Neuronal stem cell (in vitro differentiated cells): Measurements from ENCODE around the gene SUCLA2.

Source experiments
- DNase-seq: peaks from one replicate; pipeline ENCODE4 v3.0.0-alpha.2; 2013; ENCODE audit warnings: low spot score
- H2AFZ ChIP-seq: one replicate; pipeline ENCODE4 v1.6.1; 2013; ENCODE audit warnings: mild to moderate bottlenecking, low read length, inconsistent platforms
- H2AK5ac ChIP-seq: 2 replicates; pipeline ENCODE4 v1.6.1; 2013; ENCODE audit warnings: low read depth, mild to moderate bottlenecking, inconsistent platforms, low read length, moderate library complexity, mixed read lengths
- H2BK120ac ChIP-seq: 2 replicates; pipeline ENCODE4 v1.6.1; 2013; ENCODE audit warnings: low read depth, mild to moderate bottlenecking, inconsistent platforms, low read length, moderate library complexity, mixed read lengths
- H2BK12ac ChIP-seq: one replicate; pipeline ENCODE4 v1.6.1; 2013; ENCODE audit warnings: low read length, inconsistent platforms
- H2BK15ac ChIP-seq: 2 replicates; pipeline ENCODE4 v1.6.1; 2013; ENCODE audit warnings: mild to moderate bottlenecking, low read length, inconsistent platforms, mixed read lengths
- H2BK5ac ChIP-seq: one replicate; pipeline ENCODE4 v1.6.1; 2013; ENCODE audit warnings: inconsistent platforms, mild to moderate bottlenecking, low read length, moderate library complexity
- H3K14ac ChIP-seq: one replicate; pipeline ENCODE4 v1.6.1; 2013; ENCODE audit warnings: low read length, inconsistent platforms
- H3K18ac ChIP-seq: 2 replicates; pipeline ENCODE4 v1.6.1; 2013; ENCODE audit warnings: low read length, inconsistent platforms
- H3K23ac ChIP-seq: 2 replicates; pipeline ENCODE4 v1.6.1; 2013; ENCODE audit warnings: low read depth, mild to moderate bottlenecking, mixed read lengths, low read length, inconsistent platforms; ENCODE audit not compliant: poor library complexity
- H3K27ac ChIP-seq: replicated peaks from 3 replicates; pipeline ENCODE4 v1.5.1; 2013; ENCODE audit warnings: low read length, inconsistent platforms
- H3K27me3 ChIP-seq, 3 experiments: 2 replicates each; pipeline ENCODE4 v1.6.1; 2013; ENCODE audit warnings: low read length in 3 of 3, mild to moderate bottlenecking in 2 of 3, inconsistent platforms in 1 of 3, low read depth in 1 of 3, mixed read lengths in 1 of 3, moderate library complexity in 1 of 3; ENCODE audit not compliant: control insufficient read depth in 3 of 3, insufficient read depth in 3 of 3
- H3K36me3 ChIP-seq, 2 donors: replicated peaks in 1 of 2; 2 replicates each; pipeline ENCODE4 v1.6.1; 2013; ENCODE audit warnings: low read length in 2 of 2; ENCODE audit not compliant: control insufficient read depth in 2 of 2, insufficient read depth in 2 of 2
- H3K4ac ChIP-seq: 2 replicates; pipeline ENCODE4 v1.6.1; 2013; ENCODE audit warnings: inconsistent platforms, mild to moderate bottlenecking, low read length, moderate library complexity
- H3K4me1 ChIP-seq, 2 donors: 1 replicate in 1 of 2; 2 replicates in 1 of 2; pipeline ENCODE4 v1.6.1; 2013; ENCODE audit warnings: low read length in 2 of 2, low read depth in 1 of 2; ENCODE audit not compliant: control insufficient read depth in 2 of 2, insufficient read depth in 1 of 2
- H3K4me2 ChIP-seq: one replicate; pipeline ENCODE4 v1.6.1; 2013; ENCODE audit warnings: mild to moderate bottlenecking, low read length, inconsistent platforms; ENCODE audit not compliant: insufficient read depth, poor library complexity, severe bottlenecking
- H3K4me3 ChIP-seq, 2 donors: 2 replicates each; pipeline ENCODE4 v1.5.1; 2013; ENCODE audit warnings: low read length in 2 of 2, mild to moderate bottlenecking in 2 of 2, inconsistent platforms in 1 of 2, moderate library complexity in 1 of 2
- H3K79me1 ChIP-seq: one replicate; pipeline ENCODE4 v1.6.1; 2013; ENCODE audit warnings: low read depth, mild to moderate bottlenecking, inconsistent platforms, low read length, moderate library complexity
- H3K9ac ChIP-seq: one replicate; pipeline ENCODE4 v1.6.1; 2013; ENCODE audit warnings: mild to moderate bottlenecking, low read depth, low read length, inconsistent platforms; ENCODE audit not compliant: poor library complexity
- H3K9me3 ChIP-seq, 2 donors: replicated peaks in 1 of 2; 2 replicates each; pipeline versions ENCODE3 to v1.6.1; 2013; ENCODE audit warnings: low read length in 2 of 2, mild to moderate bottlenecking in 2 of 2, inconsistent platforms in 1 of 2, low read depth in 1 of 2, mixed read lengths in 1 of 2, moderate library complexity in 1 of 2; ENCODE audit not compliant: control insufficient read depth in 2 of 2, insufficient read depth in 1 of 2
- H4K8ac ChIP-seq: one replicate; pipeline ENCODE4 v1.6.1; 2013; ENCODE audit warnings: low read depth, mild to moderate bottlenecking, inconsistent platforms, low read length, moderate library complexity
- H4K91ac ChIP-seq: one replicate; pipeline ENCODE4 v1.6.1; 2013; ENCODE audit warnings: low read length, low read depth, mild to moderate bottlenecking, inconsistent platforms; ENCODE audit not compliant: poor library complexity
- WGBS, 2 donors: extraction: QIAGEN DNeasy Blood & Tissue Kit; methylation state at CpG; one replicate each; pipeline ENCODE4 v1.1.7; 2013; ENCODE audit warnings: missing lambda C conversion rate in 2 of 2, mixed read lengths in 1 of 2; ENCODE audit not compliant: insufficient read length in 2 of 2, insufficient replicate concordance in 1 of 2; ENCODE audit errors: extremely low coverage in 2 of 2; 5-methylcytosine and 5-hydroxymethylcytosine counted together

SUCLA2 gene

DNA sequence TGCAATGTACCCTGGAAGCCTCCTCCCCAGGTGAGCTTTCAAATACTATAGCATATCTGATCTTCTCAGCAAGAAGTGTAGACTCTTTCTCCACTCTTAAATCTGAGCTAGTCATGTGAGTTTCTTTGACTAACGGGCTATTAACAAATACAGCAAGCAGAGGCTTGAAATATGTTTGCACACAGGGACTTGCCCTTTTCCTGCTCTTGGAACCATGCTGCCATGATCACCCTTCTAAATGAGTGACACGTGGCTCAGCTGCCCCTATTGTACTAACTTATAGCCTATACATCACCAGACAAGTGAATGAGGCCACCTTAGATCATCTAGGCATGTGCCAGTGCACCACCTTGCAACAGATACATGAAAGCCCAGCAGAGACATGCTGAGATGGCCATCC, 13.3 kb upstream of the SUCLA2 start:
- no peak overlapping the region for H3K4me3 ChIP-seq
- no peak overlapping the region for H2BK12ac ChIP-seq
- no peaks in the 10 kb centered on the region for H3K9me3 ChIP-seq
- no peak for DNase-seq
- H3K27ac ChIP-seq, result no peak overlapping the region
- H3K9ac ChIP-seq, result no peak overlapping the region
- H3K4me2 ChIP-seq, result no peak overlapping the region
- H4K8ac ChIP-seq, result no peak overlapping the region
- H2BK15ac ChIP-seq, result no peak overlapping the region
- no peaks in the 10 kb centered on the region for H3K79me1 ChIP-seq
- H2BK5ac ChIP-seq, result no peak overlapping the region
- no peak overlapping the region for H4K91ac ChIP-seq
- peaks cover 0 to 2% of the 10 kb centered on the region in 2 donors for H3K4me1 ChIP-seq
- H3K36me3 ChIP-seq, result peaks cover 0 to 2% of the 10 kb centered on the region in 2 donors
- no peak overlapping the region for H2AK5ac ChIP-seq
- H2BK120ac ChIP-seq, result no peak overlapping the region
- no peak overlapping the region for H2AFZ ChIP-seq
- H3K23ac ChIP-seq, result no peak overlapping the region
- no peak overlapping the region for H3K18ac ChIP-seq
- no peak overlapping the region for H3K14ac ChIP-seq
- H3K27me3 ChIP-seq, result no peaks in the 10 kb centered on the region
- WGBS, 2 donors, result no CpG with 5 or more reads among the region's 2 CpGs
- no peak overlapping the region for H3K4ac ChIP-seq

DNA sequence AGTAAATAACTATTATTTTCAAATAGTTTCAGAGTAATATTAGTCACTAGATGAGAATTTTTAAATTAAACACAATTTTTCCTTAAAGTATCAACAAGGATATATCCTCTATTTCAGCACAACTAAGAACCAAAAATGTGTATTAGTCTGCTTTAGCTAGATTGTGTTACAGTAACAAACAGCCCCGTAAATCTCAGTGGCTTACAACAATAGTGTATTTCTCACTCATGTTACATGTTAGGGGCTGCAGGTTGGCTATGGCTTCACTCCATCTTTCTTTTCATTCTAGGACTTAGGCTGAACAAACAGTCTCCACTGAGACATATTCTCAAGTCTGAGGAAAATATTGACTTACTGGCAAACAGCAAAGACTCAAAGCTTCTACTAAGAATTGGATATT, 11.6 kb upstream of the SUCLA2 start:
- no peak overlapping the region for H2BK5ac ChIP-seq
- no peak overlapping the region for H3K4me2 ChIP-seq
- no peak overlapping the region for H2BK12ac ChIP-seq
- no peak overlapping the region for H3K9ac ChIP-seq
- H4K91ac ChIP-seq, result no peak overlapping the region
- H3K4me1 ChIP-seq, result peaks cover 0 to 2% of the 10 kb centered on the region in 2 donors
- WGBS, 2 donors, result no CpG with 5 or more reads among the region's 1 CpG
- no peak overlapping the region for H2BK120ac ChIP-seq
- no peak overlapping the region for H3K18ac ChIP-seq
- H2BK15ac ChIP-seq, result no peak overlapping the region
- no peak overlapping the region for H3K4me3 ChIP-seq
- H3K23ac ChIP-seq, result no peak overlapping the region
- no peak overlapping the region for H2AFZ ChIP-seq
- H3K36me3 ChIP-seq, result peaks cover 0 to 2% of the 10 kb centered on the region in 2 donors
- H3K27ac ChIP-seq, result no peak overlapping the region
- no peaks in the 10 kb centered on the region for H3K9me3 ChIP-seq
- no peak overlapping the region for H2AK5ac ChIP-seq
- H3K79me1 ChIP-seq, result no peaks in the 10 kb centered on the region
- no peaks in the 10 kb centered on the region for H3K27me3 ChIP-seq
- no peak overlapping the region for H3K4ac ChIP-seq
- H3K14ac ChIP-seq, result no peak overlapping the region
- no peak overlapping the region for H4K8ac ChIP-seq
- no peak for DNase-seq

DNA sequence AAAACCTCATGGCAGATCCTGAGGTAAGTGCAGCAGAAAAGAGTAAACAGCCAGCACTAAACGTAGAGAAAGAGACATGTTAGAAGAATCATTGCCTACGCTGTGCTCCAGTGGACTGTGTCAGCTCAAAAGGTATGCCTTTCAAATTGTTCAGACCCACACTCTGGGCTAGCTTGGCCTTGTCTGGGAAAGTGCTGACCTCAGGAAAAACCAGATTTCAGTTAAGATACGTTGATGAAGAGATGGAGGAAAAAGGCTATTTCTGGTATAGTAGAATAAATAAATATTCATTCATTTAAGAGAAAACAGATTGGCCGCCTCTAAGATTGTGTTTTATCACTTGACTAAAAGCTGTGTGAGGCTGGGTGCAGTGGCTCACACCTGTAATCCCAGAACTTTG, 9.6 kb upstream of the SUCLA2 start:
- Histone ChIP-seq H3K23ac (no peak overlapping the region), H3K4me1 (peaks cover 0 to 2% of the 10 kb centered on the region in 2 donors), H2BK15ac (no peak overlapping the region), H3K9ac (no peak overlapping the region), H3K79me1 (no peaks in the 10 kb centered on the region), H3K27ac (no peak overlapping the region), H2AK5ac (no peak overlapping the region), H3K4ac (no peak overlapping the region), H2BK12ac (no peak overlapping the region), H4K91ac (no peak overlapping the region), H3K14ac (no peak overlapping the region), H2BK120ac (no peak overlapping the region), H2AFZ (no peak overlapping the region), H2BK5ac (no peak overlapping the region), H3K4me3 (no peak overlapping the region), H3K27me3 (no peaks in the 10 kb centered on the region), H3K9me3 (no peaks in the 10 kb centered on the region), H4K8ac (no peak overlapping the region), H3K36me3 (peaks cover 0 to 2% of the 10 kb centered on the region in 2 donors), H3K18ac (no peak overlapping the region), H3K4me2 (no peak overlapping the region)
- WGBS, 2 donors, result no CpG with 5 or more reads among the region's 4 CpGs
- no peak for DNase-seq

DNA sequence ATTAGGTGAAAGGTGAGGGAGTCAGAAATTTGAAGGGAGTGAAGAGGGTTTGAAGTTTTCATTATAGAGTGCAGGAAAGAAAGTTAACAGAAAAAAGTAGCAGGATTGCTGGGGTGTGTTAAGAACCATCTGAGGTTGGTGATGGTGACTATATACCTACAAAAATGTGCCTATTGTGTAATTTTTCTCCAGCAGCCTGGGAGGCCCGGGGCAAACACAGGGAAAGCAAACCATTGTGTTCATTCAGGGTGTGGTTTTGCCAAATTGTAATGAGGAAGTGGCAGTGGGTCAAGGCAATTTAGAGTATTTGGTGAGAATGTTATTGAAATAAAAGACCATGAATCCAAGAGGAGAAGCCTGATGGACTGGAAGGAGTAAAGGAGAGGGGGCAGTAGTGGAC, 8.2 kb upstream of the SUCLA2 start:
- WGBS, 2 donors, result no CpG with 5 or more reads among the region's 1 CpG
- Histone ChIP-seq H3K4me1 (peaks cover 0 to 2% of the 10 kb centered on the region in 2 donors), H2BK5ac (no peak overlapping the region), H2AFZ (no peak overlapping the region), H3K79me1 (no peaks in the 10 kb centered on the region), H3K4me2 (no peak overlapping the region), H2BK12ac (no peak overlapping the region), H3K14ac (no peak overlapping the region), H3K9me3 (no peaks in the 10 kb centered on the region), H2BK15ac (no peak overlapping the region), H2BK120ac (no peak overlapping the region), H3K4ac (no peak overlapping the region), H3K4me3 (no peak overlapping the region), H2AK5ac (no peak overlapping the region), H3K9ac (no peak overlapping the region), H3K23ac (no peak overlapping the region), H3K27me3 (no peaks in the 10 kb centered on the region), H4K8ac (no peak overlapping the region), H3K27ac (no peak overlapping the region), H3K36me3 (peaks cover 0 to 2% of the 10 kb centered on the region in 2 donors), H4K91ac (no peak overlapping the region), H3K18ac (no peak overlapping the region)
- DNase-seq, result no peak
